Measurements from ENCODE around the gene ERCC2.
"Not testable (repeated sequence)": the region's sequence is repeated elsewhere in the genome, so short reads cannot be mapped to it uniquely, and the experiment has no call there.

The ERCC2 gene

DNA sequence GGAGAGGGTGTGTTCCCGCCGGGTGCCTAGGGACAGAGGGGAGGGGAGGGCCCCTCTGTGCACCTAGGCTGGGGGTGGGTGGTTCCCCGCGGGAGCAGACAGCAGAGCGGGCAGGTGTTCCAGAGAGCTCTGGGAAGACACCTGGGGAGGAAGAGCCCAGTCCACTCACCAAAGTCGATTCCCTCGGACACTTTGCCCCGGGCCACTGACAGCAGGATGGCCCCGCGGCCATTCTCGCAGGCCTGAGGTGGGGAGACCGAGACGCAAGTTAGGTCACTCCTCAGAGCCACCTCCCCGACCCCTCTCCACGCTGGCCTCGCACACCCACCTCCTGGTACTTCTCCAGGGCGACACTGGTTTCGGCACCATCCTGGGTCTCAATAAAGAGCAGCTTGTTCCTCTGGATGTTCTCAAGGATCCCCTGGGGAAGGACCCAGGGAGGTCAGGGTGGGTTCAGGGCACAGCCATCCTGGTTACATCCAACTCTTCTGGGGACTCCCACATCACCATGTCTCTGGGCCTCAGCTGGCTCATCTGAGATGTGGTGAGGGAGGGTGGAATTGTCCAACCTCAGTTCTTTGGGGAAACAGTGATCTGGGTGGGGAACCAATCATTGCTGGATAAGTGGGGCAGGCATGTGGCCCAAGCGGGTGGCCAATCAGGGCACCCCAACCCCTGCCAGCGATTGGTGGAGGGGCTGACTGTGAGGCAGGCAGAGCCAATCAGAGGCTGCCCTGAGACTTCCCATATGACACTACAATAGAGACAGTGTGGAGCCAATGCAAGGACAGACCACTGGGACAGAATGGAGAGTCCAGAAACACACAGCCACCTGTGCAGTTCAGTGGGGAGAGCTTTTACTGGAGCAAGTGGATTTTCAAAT is 17.2 kb downstream of the ERCC2 start:
- no peak for DNase-seq

DNA sequence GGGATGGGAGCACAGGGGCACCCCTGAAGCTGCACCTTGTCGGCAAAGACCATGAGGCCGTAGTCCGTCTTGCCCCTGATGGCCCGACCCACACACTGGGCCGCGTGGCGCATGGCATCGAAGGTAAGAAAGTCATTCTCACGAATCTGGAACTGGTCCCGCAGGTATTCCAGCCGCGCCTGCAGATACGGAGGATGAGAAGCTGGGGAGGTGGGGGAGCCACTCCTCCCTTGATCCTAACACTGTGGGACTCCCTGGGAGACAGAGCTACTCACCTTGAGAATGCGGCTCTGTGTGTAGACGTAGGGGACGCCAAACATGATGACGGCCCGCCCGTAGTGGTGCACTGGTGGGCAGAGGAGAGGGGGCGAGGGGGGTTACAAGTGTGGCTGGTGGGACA is 17.9 kb downstream of the ERCC2 start:
- no peak for DNase-seq

DNA sequence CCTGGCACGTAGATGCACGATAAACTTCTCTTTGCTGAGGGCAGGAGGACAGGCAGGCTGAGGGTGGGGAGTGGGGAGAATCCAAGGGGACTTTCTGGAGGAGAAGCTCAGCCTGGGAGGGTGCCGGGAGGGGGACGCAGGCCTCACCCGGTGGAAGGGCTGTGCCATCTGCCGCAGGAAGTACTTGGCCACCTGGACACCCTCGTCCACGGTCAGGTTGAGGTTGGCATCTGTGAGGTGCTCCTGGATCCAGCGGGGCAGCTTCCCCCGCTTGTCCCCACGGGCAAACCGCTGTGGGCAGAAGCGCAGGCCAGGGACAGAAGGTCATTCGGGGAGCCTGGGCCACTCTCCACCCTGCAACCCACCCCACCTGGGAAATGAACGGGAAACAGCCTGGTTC is 18.3 kb downstream of the ERCC2 start:
- no peak for DNase-seq

DNA sequence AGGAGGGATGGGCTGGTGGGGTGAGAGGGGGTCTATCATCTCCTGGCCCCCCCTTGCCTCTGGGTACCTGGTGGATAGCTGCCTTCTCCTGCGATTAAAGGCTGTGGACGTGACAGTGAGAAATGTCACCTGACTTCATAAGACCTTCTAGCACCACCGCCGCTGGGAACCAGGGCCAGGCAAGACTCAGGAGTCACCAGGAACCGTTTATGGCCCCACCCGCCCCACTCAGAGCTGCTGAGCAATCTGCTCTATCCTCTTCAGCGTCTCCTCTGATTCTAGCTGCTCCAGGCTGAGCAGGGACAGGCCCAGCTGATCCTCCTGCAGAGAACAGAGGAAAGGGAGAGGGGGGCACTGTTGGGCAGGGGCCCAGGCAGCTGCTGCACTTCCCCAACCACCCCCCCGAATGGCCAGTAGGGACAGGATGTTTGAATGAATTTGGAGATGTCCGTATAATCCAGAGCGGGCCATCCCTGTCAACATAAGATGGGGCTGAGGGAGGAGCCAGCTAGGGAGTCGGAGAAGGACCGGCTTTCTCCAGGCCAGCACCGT is 18.9 kb downstream of the ERCC2 start:
- no peak for DNase-seq

DNA sequence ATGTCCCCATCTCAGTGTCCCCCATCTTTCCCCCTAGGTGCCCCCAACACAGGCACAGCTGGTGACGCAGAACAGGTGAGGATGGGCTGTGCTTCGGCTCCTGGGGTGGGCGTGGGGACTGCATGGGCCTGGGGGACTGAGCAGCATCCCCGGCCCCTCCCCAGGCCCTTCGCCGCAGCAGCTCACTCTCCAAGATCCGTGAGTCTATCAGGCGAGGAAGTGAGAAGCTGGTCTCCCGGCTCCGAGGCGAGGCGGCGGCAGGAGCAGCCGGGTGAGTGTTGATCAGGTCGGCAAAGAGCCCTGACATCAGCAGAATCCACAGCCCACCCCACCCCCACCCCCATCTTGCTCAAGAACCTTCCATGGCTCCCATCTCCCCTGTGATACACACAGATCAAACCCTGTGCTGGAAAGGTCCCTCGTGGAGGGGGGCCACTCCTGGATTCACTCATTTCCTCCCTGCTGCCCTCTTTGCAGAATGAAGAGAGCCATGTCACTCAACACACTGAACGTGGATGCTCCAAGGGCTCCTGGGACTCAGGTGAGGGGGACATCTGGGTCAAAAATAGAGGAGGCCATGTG is 19.8 kb downstream of the ERCC2 start:
- DNase-seq, result no peak

- no peak for DNase-seq
These were observed 20.9 kb downstream of the ERCC2 start for GRCh38 chr19:45349430-45349941.

- no peak for DNase-seq
These were observed 21.3 kb downstream of the ERCC2 start for GRCh38 chr19:45349126-45349415.

DNA sequence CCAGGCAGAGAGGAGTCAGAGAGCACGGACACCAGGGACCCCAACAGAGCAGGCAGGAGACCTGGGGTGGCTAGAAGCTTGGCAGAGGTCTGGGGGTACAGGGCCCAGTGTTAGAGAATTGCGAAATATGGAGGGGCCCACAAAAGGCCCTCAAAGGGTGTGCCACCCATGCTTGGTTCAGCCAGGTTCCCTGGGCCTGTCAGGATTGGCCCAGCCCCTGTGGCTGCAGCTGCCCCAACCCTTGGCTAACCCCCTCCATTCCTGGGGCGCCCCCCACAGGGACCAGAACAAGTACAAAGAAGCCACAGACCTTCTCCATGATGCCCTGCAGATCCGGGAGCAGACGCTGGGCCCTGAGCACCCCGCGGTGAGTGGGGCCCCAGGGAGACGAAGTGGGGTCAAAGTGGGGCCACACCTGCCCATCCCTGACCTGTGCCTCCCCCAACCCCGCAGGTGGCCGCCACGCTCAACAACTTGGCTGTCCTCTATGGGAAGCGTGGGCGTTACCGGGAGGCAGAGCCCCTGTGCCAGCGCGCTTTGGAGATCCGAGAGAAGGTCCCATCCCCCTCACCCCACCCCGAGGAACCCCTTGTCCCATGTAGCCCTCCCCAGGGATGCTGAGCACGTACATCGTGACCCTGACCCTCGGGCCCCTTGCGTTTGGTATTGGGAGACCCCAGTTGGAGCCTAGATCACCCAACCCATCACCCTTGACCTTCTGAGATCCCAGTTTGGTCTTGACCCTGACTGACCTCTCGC is 21.8 kb downstream of the ERCC2 start:
- no peak for DNase-seq

DNA sequence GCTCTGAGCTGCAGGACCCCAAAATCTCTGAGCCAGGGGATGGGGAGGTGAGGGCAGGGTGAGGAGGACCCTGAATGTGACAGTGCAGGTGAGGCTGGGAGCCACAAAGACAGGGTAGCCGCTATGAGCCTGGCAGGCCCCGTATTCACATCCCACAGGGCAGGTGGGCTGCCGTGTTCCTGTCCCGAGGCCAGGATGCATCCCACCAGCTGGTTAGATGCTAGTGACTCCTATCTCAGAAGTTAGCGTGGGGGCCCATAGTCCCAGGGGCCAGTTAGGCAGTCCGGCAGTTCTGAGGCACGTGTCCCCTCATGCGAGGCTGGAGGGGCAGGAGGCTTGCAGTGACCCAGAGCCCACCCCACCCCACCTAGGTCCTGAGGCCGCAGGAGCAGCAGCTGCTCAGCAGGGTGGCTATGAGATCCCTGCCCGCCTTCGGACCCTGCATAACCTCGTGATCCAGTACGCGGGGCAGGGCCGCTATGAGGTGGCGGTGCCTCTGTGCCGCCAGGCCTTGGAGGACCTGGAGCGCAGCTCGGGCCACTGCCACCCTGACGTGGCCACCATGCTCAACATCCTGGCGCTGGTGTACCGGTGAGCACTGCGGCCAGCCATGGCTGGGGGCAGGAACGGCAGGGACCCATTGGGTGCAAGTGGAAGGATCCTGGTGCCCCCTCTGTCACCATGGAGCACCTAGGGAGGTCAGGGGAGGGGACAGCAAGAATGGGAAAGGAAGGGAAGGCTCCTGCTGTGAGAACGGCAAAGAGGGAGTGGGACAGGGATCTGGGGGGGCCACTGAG is 22.6 kb downstream of the ERCC2 start:
- no peak for DNase-seq

DNA sequence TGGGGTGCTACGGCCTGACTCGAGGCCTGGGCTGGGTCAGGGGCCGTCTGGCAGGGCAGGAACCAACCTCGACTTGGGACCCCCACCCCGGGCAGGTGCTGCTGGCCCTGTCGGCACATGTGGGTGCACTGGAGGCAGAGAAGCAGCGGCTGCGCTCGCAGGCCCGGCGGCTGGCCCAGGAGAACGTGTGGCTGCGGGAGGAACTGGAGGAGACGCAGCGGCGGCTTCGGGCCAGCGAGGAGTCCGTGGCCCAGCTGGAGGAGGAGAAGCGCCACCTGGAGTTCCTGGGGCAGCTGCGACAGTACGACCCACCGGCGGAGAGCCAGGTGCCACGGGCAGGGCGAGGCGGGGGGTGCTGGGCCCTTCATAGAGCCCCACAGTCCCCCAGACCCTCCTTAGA is 23.9 kb downstream of the ERCC2 start:
- DNase-seq, result no peak

DNA sequence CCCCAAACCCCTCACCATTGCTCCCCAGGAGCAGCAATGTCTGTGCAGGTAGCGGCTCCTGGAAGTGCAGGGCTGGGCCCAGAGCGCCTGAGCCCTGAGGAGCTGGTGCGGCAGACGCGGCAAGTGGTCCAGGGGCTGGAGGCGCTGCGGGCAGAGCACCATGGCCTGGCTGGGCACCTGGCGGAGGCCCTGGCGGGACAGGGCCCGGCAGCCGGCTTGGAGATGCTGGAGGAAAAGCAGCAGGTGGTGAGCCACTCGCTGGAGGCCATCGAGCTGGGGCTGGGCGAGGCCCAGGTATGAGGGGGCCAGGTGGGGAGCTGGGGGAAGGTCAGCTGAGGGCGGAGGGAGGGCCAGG is 24.9 kb downstream of the ERCC2 start:
- DNase-seq, result no peak

GRCh38 chr19:45344621-45345505 is 25.5 kb downstream of the ERCC2 start:
- no peak for DNase-seq

DNA sequence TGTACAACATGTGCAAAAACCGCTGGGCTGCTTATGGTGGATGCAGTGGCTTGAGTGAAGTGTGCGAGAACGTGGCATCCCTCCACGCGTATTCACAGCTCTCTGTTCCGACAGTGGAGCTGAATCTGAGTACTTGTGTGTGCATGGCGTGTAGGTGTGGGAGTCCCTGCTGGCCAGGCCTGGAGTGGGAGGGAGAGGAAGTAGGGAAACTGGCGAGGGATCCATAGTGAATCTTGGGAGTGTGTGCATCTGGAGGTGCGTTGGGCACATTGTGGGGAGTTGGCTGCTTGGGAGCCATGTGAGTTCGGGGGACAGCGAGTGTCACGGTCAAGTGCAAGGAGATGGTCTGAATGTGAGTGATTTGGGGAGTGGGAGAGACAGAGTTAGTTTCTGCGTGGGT is 27.5 kb downstream of the ERCC2 start:
- DNase-seq, result no peak

GRCh38 chr19:45340899-45341453 is 29.4 kb downstream of the ERCC2 start:
- no peak for DNase-seq

DNA sequence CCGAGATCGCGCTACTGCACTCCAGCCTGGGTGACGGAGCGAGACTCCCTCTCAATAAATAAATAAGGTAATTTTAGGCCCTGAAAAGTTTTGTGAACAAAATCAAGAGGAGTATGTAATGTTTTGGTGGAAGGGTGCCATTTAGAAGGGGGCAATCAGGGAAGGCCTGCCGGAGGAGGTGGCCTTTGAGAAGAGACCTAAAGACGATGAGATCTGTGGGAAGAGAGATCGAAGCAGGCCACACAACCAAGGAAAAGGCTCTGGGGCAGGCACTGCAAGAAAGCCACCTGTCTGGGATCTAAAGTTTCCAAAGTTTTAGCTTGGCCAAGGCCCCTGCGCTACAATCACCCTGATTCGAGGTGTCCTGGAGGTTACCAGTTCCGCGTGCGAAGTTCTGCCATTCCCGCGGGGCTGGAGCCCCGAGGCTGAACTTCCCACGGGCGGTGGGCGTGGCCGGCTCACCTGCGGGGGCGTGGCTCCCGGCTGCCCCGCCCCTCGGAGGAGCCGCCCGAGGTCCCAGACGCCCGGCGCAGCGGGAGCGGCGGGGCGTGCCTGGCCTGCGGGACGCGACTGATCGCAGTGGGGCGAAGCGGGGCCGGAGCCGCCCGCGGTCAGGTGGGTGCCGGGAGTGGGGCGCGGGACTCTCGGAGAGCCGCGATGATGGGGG is 30.0 kb downstream of the ERCC2 start, which contains the start of gene KLC3:
KLC3 (plus strand) TSS at position 519 of the 667 bp plus-strand sequence. CDS start 4,792 bp downstream, outside the sequence.
- DNase-seq, result no peak

GRCh38 chr19:45339629-45340028 is 30.7 kb downstream of the ERCC2 start:
- no peak for DNase-seq

DNA sequence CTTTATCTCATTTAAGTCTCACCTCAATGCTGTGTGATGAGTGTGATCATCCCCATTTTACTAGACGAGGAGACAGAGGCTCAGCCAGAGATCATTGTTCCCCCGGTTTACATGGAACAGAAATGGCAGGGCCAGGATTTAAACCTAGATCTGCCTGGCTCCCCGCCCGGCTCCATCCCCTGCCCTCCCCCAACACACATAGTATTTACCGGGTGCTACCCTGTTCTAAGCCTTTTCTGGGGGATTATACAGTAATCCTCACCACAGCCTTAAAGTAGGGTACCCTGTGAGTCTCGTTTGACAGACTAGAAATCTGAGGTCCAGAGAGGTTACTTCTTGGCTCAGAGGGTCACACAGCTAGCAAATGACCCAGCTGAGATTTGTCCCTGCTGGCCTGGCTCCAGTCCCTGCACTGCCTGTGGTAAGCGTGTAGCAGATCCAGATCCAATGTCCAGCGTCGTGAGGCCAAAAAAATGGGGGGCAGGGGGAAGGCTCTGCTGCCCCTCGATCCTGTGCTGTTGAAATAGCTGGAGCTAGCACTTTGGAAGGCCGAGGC is 33.6 kb downstream of the ERCC2 start:
- no peak for DNase-seq

- DNase-seq, result not testable (repeated sequence)
These were observed 35.5 kb downstream of the ERCC2 start for GRCh38 chr19:45334881-45335280.

DNA sequence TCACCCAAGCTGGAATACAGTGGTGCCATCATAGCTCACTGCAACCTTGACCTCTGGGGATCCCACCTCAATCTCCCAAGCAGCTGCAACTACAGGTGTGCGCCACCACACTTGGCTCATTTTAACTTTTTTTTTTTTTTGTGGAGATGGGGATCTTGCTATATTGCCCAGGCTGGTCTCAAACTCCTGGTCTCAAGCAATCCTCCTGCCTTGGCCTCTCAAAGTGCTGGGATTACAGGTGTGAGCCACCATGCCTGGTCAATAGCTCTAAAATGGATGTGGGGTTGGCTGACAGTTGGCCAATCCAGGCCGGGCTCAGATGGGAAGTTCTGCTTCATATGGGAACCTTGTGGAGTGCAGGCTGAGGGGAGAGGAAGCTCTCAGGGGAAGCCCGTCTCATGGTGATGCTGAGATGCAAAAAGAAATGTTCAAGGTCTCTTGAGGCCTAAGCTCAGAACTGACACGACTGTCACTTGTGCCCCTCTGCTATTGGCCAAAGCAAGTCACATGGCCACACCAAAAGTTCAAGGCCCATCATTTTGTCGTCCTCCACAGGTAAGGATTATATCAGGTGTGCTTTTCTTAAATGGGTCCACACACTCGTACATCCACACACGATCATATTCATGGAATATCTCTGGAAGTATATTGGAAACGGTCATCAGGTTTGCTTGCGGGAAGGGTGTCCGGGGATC is 36.6 kb downstream of the ERCC2 start:
- DNase-seq, result no peak

GRCh38 chr19:45331411-45331810 is 39.0 kb downstream of the ERCC2 start:
- no peak for DNase-seq
